Activated CD4-positive, alpha-beta T cell treated with anti-CD3 and anti-CD28 coated beads, Interleukin-2, amount 50 U/mL, for 16 hours (primary cell): Measurements from ENCODE around the gene TNFRSF25.

Experiments
- DNase-seq: peaks from one replicate; pipeline ENCODE4 v3.0.0-alpha.2; 2020

Gene TNFRSF25, protein sequence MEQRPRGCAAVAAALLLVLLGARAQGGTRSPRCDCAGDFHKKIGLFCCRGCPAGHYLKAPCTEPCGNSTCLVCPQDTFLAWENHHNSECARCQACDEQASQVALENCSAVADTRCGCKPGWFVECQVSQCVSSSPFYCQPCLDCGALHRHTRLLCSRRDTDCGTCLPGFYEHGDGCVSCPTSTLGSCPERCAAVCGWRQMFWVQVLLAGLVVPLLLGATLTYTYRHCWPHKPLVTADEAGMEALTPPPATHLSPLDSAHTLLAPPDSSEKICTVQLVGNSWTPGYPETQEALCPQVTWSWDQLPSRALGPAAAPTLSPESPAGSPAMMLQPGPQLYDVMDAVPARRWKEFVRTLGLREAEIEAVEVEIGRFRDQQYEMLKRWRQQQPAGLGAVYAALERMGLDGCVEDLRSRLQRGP

DNA sequence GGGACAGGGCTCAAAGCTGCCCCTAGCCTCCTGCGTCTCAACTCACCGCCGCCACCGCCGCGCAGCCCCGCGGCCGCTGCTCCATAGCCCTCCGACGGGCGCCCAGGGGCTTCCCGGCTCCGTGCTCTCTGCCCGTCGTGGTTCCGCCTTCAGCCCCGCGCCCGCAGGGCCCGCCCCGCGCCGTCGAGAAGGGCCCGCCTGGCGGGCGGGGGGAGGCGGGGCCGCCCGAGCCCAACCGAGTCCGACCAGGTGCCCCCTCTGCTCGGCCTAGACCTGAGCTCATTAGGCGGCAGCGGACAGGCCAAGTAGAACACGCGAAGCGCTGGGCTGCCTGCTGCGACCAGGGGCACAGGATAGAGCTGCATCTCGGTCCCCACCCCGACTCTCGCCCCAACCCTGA, at the start of gene TNFRSF25:
Gene TNFRSF25 (minus strand): TSS at position 151 of the 400 bp plus-strand sequence. CDS start 66 bp downstream, at position 85.
- DNase-seq, result peak; percentile 60

DNA sequence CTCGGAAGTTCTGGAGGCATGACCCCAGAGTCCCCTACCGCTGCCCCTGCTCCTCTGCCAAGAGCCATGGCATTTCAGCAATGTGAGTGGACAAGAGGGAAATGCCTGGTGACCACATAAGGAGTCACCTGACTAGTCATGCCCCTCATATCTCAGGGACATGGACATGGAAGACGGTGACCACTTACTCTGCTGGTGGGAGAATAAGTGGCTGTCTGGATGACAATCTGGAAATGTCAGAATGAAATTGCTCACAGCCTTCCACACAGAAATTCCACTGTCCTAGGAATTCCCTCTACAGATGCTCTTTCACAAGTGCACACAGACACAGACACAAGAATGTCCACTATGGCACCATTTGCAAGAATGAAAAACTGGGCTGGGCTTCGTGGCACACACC, 49.8 kb upstream of the TNFRSF25 start:
- DNase-seq, result no peak

DNA sequence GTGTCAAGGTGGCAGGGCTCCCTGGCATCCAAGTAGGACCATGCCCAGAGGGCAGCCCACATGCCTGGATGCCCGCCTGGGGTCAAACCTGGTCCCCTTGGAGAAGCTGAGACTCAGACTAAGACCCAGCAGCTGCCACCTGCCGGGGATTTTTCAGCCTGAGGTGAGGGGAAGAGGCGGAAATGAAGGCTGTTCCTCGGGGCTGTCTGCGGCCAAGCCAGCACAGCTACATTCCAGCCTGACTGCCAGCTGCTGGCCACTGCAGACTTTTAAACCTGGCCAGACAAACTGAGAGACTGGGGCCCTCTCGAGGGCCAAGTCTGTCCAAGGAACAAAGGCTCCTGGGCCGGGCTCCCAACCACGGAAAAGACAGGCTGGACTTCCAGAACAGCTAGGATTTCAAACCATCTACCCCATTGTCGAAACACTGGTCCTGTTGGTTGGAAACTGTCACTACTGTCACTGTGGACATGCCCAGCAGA, 47.4 kb upstream of the TNFRSF25 start:
- no peak for DNase-seq

DNA sequence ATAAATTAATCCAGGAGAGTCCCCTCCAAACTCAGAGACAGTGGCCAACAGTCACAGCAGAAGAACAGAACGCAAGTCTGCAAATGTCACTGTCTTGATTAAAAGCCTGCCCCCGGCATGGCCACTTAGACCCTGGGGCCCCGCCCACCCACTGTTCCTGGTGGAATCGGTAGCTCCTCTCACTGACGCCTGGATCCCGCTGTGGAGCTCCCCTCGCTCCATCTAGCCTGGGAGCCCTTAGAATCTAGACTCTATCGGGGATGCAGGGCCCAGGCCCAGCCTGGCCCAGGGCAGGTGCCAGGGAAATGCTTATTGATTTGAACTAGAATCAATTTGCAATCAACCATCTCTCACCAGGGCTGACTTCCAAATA, 46.9 kb upstream of the TNFRSF25 start:
- no peak for DNase-seq

DNA sequence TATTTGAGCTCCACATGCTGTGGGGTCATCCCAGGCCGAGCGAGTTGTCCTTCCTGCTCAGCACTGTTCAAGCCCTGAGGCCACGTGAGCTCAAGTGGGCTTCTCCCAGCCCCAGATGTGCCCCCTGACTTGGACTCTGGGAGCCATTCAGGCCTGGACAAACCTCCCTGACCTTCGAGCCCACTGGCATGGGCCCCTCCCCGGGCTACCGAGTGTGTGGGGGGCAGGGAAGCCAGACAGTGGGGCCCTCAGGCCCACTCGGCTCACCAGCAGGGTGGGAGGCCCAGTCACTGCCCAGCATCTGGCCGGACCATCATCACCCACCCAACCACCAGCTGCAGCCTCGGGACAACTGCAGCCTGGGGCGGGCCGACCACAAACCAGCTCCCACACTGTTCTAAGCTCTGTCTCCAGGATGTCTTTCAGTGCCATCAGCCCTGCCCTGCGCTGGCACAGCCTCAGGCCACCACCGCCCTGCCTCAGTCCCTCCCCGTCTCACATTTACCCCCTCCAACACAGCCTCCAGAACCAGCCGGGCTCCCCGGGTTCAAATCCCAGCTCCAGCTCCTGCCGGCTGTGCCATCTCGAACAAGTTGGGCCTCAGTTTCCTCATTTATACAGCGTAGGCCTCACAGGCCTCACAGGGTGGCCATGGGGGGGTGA, 46.4 kb upstream of the TNFRSF25 start:
- DNase-seq, result no peak

DNA sequence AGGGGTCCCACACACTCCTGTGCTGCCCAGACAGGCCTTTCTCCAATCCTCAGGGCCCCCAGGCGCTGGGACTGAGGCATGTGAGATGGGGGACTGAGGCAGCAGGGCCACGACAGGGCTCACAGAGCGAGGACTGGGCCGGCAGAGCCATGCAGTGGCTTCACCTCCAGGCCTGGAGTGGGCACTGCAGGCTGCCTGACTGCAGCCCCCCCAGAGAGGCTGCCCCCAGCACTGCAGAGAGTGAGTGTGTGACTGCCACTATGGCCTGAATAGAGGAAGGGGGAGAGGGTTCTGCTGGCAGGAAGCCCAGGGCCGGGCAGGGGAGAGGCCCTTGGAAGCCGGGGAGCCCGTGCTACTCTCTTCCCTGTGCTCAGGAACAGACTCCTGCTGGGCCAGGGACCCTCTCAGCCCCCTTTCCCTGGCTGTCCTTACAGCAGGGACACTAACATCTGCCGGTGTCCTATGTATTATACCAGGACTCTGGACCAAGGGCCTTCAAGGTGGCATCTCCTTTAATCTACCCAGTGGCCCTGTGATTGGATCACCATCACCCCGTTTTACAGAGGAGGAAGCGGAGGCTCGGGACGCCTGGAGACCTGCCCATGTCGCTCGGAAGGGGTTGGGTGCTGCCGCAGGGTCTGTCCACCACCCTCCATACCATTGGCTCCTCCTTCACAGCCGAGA, 45.7 kb upstream of the TNFRSF25 start:
- DNase-seq, result no peak

DNA sequence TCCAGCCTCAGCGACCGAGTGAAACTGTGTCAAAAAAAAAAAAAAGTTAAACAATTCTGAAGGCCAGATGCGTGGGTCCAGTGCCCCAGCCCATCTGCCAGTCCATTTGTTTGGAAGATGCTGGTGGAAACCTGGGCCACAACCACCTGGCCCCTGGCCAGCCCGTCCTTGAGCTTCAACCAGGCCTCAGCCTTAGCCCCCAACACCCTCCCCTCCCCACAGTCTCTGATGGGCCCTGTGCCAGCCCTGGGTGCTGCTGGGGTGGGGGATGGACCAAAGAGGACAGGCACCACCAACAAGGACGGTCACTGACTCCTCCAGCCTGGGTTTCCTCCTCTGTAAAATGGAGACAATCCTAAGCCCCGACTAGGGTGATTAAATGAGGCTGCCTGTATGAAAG, 45.1 kb upstream of the TNFRSF25 start:
- DNase-seq, result no peak

DNA sequence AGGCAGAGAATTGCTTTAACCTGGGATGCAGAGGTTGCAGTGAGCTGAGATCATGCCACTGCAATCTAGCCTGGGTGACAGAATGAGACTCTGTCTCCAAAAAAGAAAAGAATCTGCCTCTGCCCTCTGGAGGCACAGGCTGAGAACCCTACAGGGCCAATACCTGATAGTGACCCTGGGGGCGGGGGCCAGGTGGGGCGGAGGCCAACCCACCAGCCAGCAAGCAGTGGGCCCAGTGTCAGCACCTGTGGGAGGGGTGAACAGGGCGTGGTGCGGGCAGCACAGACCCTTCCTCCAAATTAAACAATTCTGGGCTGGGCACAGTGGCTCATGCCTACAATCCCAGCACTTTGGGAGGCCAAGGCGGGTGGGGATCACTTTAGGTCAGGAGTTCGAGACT, 44.5 kb upstream of the TNFRSF25 start:
- no peak for DNase-seq

DNA sequence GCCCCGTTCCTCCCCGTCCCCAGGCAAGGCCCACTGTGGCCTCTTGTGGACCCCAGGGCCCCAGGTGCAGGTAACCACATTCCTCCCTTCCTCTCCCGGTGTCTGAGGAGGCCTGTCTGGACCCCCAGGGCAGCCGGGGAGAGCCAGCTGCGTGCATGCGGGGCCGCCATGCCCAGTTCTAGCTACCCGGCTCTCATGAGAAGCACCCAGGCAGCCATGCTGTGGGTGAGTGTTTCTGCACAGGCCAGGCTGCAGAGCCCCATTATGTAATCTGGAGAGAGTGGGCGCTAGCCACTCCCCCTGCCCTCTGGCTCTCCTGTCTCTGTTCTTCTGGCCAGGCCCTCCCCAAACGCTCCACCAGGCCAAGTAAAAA, 43.9 kb upstream of the TNFRSF25 start:
- no peak for DNase-seq

DNA sequence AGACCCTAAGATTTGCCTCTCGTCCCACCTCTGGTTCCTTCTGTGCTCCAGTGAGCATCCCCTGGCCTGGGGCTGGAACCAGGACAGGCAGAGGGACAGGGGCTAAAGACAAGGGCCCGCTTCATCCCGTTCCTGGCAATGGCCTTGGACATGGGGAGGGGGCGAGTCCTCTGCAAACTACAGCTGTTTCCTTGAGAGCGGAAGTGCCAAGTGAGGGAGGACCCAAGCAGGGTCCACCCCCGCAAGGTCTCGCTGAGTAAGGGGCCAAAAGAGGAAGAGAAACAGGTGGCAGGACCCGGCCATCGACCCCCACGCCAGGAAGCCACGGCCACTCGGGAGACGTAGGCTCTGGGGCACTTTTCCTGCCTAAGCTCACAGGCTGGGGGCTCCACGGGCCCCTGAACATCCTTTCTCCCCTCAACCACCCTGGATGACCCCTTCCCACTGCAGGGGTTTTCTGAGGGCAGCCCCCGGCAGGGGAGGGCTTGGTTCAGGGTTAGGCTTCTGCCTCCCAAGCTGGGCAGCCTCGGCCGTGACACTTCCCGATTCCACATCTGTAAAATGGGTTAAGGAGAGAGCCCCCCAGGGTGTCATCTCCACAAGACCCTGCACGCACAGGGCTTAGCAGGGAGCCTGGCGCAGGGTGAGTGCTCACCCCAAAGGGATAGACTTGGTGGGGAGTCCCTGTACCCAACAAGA, 43.4 kb upstream of the TNFRSF25 start:
- DNase-seq, result no peak

DNA sequence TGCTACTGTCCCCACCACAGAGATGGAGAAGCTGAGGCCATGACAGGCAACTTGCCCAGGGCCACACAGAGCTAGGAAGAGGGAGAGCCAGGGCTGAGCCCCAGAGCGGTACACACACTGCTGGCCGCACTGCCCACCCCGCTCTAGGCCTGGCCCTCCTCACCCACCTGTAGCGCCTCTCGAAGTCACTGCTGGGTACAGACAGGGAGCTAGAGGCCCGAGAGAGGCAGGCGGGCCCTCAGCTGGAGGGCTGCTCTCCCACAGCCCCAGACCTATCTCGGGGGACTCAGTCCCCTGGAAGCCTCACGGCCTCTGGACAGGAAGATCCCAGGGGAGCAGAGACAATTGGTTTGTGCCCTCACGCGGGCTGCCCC, 42.8 kb upstream of the TNFRSF25 start:
- DNase-seq, result no peak

DNA sequence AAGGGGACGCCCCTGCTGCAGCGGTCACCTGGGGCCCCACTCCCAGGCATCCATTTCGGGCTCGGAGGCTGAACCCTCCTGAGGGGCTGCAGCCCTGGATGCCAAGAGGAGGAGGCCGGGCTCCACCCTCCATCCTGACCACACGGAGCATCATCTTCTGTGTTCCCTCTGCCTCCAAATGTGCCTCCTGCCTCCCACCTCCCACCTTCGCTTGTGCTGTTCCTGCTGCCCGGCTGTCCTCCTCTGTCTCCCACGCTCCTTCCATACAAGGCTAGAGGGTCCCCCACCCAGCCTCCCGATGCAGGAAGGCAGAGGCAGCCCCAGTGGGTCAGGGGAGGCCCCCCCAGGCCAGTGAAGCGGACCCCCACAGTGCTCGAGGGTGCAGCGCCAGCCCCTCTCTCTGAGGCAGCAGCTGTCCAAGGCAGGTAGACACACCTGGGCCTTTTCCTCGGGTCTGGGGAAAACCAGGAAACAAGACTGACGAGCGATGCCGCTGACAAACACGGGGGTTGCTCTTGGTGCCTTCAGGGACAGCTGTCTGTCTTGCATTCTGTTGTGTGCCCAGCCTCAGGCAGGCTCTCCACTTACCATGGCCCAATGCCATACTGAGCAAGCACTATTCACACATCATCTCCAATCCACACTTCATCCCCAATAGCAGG, 42.3 kb upstream of the TNFRSF25 start:
- DNase-seq, result no peak

DNA sequence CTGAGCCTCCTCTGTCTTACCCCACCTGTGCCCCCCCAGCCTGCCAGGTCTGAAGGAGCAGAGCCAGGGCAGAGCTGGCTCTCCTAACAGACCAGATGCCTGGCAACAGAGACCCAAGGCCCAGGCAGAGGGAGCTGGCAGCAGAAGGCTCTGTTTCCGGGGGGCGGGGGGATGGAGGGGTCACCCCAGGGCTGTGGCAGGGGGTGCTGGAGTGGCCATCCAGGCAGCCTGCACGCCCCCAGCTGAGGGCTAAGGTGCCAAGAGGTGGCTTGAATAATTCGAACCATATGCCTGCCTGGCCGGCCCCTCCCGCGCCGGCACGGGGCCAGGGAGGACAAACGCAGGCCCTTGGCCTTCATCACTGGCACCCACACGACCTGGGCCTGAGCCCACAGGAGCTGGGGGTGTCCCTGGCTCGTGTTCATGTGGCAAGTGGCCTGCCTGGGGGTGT, 41.5 kb upstream of the TNFRSF25 start:
- DNase-seq, result no peak

DNA sequence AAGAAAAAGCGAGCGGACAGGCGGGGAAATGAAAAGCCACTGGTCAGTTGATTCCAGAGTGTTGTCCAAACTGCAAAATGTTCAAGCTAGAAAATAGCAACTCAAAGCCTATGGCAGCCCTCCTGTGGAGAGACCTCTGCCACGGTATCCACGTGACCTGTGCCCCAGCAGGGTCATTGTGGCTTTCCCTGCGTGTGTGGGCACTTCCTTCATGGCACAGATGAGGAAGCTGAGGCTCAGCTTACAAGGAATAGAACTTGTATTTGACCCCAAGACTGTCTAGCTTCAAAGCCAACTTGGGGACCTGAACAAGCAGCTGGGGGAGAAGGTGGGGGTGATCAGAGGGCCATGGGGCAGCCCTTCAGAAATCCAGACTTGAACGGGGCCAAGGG, 41.1 kb upstream of the TNFRSF25 start:
- no peak for DNase-seq

DNA sequence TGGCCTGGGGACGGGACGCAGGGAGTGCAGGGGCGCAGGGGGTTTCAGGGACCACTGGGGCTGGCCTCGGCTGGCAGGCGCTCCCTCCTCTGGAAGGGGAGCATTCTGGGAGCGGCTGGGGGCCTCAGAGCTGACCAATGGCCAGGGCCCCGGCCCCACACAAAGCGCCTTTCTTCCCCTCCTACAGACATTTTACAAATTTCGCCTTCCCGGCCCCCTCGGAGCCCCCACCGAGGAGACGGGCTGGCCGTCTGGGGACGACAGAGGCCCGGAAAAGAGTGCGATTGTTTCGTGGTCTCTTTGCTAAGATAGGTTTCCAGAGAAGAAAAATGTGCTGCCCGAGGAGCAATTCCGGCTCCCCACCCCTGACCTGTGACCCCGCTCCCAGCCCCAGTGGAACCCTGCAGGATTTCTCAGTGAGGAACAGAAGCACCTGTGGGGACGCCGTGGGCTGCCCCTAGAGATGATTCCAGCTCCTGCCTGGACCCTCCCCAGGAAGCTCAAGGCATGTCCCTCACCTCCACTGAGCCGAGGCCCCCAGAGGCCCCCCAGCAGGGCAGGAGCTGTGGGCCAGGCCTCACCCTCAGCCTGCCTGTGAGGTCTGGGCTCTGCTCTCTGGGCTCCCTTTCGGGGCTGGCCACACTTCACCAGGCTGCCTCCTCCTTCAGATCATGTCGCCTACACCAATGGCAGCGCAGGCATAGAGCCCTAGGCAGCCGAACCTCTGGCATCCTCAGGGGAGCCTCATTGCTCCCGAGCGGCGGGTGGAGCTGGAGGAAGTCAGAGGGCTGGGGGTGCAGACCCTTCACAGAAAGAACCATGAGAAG, 40.5 kb upstream of the TNFRSF25 start:
- DNase-seq, result no peak

DNA sequence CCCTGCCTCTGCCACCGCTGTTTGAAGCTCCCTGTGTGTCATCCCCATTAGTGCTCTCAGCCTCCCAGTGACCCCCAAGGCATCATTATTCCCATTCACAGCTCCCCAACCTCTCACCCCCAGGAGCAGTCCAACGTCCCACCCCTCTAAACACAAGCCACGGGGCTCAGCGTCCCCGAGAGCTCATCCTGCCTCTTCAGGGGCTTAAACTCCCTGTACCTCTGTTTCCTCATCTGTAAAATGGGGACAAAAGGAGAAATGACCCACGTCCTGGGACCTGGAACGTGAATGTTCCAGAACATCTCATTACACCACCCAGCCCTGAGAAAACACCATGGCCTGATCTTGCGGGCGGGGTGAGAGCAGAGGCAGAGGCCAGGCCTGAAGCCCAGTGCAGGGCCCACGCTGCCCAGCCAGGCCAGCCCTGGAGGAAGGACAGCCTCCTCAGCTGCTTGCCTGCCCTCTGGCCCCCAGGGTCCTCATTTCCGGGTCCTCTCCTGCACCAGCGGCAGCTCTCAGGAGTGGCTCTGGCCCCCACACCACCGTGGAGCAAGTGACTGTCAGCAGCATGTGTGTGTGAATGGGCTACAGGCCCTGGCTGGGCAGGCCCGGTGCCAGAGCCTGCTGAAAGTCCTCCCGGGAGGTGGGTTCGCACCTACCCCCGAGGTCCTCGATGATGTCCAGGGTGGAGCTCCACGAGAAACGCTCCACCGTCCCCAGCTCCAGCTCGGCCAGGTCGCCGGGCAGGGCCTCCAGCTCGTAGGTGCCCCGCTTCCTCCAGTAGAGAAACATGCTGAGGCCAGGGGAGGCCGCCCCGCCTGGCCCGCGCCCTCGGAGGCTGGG, 39.6 kb upstream of the TNFRSF25 start:
- DNase-seq, result no peak

DNA sequence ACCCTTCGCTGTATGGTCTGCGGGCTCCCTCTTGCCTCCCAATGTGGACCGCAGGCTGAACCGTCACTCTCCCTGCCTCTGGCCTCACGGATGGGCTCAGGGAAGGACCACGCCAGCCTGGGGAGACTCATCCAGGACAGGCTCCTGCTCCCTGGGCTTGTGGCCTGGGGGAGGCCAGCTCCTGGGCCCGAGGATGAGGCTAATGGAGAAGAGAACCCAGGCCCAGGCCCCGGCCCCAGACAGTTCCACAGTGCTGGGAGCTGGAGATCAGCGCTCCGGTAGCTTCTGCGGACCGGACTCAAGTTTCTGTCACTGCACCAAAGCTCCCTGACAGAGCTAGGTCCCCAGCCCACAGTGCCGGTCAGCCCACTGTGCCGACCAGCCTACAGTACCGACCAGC, 38.9 kb upstream of the TNFRSF25 start:
- DNase-seq, result no peak

DNA sequence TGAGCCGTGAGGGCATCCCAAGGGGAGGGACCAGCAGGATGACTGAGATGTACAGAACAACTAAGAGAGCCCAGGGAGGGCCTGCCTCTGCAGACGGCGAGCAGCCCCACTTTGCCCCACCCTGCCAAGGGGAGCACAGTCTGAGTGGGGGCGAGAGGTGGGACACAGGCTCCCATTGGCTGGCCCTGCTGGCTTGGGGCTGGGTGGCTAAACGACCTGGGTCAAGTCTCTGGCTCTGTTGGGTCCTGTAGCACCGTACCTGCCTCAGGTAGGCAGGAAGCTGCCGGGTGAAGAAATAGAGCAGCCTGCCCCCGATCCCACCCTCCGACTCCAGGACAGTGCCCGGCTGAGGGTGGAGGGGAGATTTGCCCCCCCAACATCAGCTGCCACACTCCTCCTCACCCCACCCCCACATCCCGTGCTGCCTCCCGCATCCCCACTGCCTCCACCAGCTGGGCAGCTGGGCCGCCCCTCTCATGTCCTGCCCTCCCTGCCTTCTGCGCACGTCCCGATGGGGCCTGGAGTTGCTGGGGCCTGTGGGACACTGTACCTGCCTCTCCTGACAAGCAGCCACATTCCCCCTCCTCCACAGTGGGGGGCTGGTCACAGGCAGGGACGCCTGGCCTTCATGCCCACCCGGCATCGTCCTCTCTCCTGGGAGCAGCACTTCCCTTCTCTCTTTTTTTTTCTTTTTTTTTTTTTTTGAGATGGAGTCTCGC, 38.1 kb upstream of the TNFRSF25 start:
- no peak for DNase-seq

DNA sequence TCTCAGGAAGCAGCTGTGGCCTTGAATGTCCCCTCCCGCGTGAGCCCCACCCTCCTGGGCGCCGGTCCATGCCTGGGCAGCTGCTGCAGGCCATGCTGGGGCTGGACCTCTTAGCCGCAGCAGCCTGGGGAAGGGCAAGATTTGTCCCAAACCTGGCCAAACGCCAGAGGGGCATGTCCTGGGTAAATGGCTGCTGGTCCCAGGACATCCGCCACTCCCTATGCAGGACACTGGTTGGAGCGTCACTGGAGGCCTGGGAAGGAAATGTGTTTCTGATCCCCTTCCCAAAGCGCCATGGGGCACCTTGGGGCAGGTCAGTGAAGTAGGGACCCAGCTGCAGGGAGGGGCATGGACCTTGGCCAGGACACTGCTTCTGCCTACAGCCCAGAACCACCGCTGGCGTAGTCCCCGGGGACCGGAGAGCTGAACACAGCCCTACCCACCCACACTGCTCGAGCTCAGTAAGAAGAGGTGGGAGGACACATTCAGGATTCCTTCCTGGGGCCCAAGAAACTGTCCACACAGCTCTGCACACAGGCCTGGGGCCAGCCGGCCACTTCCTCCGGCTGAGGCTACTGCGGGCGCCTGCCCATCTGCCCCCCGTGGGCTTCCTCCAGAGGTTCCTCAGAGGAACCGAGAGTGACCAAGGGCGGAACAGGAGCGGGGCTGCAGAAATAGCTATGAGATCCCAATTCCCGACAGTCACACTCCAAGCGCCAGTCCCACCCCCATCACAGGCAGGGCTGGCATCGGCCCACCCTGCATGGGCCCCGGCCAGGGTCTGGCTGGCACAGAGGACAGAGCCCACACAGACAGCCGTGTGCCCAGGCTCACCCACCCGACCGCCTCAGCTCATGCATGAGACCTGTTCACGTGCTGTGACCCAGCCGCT, 36.3 kb upstream of the TNFRSF25 start:
- DNase-seq, result no peak
